Glomerular endothelial cell (primary cell): ENCODE data around the gene IAH1. TPM values are rescaled to one million over a fixed set of nuclear protein-coding genes. Genes with fewer than 3 reads are reported as not detected.

Experiments used
- DNase-seq: peaks from one replicate; pipeline ENCODE4 v3.0.0-alpha.2; 2011; ENCODE audit warnings: low read depth, low spot score; ENCODE audit errors: extremely low read depth
- total RNA-seq: library from RNA; depleted of rRNA; stranded (reverse); fragments of >200 nt; gene quantifications from 2 replicates; pipeline ENCODE4 v1.2.3, GENCODE V29; 2015

IAH1 gene
- total RNA-seq, 1 donor from 2014 or later: 27.1 TPM

DNA sequence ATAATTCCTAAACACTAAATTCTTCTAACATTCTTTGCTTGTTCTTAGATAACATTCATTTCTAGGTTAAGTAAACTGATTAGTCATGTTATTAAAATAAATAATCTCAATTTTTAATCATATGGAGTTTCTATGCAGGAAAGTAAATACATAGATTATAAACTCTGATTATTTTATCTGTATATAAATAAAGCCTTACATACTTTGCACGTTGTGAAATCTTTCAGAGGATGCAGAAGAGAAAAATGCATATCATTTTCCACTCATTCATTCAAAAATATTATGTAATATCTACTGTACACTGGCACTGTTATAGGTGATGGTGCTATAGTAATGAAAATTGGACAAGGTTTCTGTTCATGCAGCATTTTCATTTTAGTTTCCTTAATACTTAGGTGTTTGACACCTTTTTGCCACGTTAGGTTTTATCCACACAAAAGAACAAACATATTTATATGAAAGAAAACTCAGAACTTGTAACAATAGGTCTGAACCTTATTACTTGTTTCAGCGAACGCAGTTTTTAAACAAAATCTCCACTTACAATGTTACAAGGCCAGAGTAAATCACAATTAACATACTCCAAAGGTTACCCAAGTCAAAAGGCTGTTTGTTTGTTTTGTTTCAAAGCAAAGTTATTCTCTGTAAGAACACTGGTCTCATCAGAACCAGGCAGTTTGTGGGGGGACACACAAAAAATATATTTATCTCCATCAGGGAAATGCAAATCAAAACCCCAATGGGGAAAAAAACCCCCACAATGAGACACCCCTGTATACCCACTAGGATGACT lies 53.8 kb downstream of the IAH1 start:
- DNase-seq: no peak

DNA sequence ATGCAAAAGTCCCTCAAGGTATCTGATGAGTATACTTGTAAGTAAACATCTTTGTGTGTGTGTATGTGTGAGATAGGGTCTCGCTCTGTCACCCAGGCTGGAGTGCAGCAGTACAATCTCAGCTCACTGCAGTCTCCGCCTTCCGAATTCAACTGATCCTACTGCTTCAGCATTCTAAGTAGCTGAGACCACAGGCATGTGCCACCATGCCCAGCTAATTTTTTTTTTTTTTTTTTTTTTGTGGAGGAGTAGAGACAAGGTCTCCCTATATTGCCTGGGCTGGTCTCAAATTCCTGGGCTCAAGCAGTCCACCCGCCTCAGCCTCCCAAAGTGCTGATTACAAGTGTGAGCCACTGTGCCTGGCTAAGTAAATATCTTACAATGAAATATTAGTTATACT lies 58.1 kb downstream of the IAH1 start:
- DNase-seq: no peak

DNA sequence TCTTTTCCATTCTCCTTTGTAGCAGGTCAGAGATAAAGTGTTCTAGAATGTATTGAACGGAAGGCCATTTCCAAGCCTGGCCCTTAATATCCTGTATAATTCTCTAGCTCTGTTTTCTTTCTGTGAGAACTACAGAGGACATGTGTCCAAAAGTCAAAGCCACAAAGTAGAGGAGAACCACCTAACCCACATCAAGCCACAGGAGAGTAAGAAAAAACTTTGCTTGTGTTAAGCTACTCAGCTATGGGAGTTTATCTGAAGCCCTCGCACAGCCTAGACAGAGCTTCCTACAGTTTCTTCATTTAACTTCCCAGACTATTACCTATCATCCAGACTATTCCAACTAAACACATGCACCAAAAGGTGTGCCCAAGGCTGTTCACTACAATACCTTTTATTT lies 59.3 kb downstream of the IAH1 start:
- DNase-seq: no peak

DNA sequence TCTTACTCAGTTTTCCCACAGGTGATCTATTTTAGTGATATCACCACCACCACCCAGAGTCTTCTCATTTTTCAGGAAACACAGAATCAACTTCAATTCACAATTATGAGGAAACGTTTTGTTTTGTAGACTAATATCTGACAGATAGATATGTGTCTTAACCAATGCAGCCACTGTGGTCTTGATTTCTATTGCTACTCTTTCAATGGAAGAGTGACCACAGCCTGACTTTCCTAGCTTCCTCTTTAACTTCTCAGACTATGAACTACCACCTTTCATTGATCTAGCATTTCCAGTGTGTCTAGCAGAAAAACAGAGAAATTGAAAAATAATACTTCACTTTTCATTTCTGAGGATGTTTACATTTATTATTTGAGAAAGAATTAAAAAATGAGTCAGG lies 60.8 kb downstream of the IAH1 start:
- no peak for DNase-seq

DNA sequence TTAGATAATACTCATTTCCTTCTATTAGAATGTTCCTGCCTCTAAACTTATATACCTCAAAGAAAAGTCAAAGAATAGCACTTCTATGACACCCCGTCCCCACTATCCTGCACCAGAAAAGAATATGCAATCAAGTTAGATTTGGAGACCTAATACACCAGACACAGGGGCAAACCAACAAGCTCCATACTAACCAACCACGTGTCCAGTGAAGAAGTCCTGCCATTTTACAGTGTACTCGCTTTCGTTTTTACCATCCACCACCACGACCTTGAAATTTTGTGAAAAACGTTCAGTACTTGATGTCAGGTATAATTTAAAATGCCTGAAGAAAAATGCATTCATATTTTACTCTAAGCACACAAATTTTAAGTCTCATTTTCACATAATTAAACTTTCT lies 62.2 kb downstream of the IAH1 start:
- DNase-seq: no peak

DNA sequence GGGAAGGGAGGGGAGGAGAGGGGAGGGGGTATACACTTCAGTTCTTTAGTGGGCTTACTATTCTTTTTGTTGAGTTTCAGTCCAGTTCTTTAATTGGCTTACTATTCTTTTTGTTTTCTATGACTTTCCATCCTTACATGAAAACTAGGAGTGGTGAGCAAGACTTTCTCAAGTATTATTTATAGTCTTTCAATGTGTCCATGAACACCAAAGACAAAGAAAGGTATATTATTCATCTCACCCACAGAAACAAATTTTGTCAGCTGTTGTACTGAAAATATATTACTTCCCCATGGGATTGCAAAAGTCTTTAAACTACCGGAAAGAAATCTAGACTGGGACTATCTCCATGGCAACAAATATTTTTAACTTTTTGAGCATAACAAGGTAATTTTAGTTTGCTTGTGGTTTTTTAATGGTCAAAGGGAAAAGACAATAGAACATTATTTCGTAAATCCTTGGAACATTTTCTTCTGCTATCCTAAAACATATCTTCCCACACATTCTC lies 63.7 kb downstream of the IAH1 start:
- DNase-seq: no peak

Other genes starting within 250 kb of the IAH1 start
- gene ITGB1BP1, start 51.0 kb upstream of the IAH1 start, total RNA-seq: 50.3 and 54.1 TPM in 2 replicates
- gene CPSF3, start 50.9 kb upstream of the IAH1 start, total RNA-seq: 29.1 and 44.6 TPM in 2 replicates
- gene ADAM17, start 81.3 kb downstream of the IAH1 start, total RNA-seq: 35.0 and 42.2 TPM in 2 replicates
- gene YWHAQ, start 156.4 kb downstream of the IAH1 start, total RNA-seq: 305 and 357 TPM in 2 replicates